IPS DF 4.7 (cell line): ENCODE measurements around the gene PIP4K2C.
"Not testable (repeated sequence)": the region's sequence is repeated elsewhere in the genome, so short reads cannot be mapped to it uniquely, and the experiment has no call there.

Experiments used
- DNase-seq: peaks from one replicate; pipeline ENCODE4 v3.0.0-alpha.2; 2013; ENCODE audit warnings: low spot score; ENCODE audit errors: extremely low read depth

Gene PIP4K2C

GRCh38 chr12:57584690-57585089 is 6.3 kb upstream of the PIP4K2C start:
- no peak for DNase-seq

GRCh38 chr12:57585156-57585555 is 5.8 kb upstream of the PIP4K2C start:
- no peak for DNase-seq

GRCh38 chr12:57586128-57586527 is 4.9 kb upstream of the PIP4K2C start:
- no peak for DNase-seq

- DNase-seq: no peak
Measured at GRCh38 chr12:57586832-57587429, 4.1 kb upstream of the PIP4K2C start.

- DNase-seq: not testable (repeated sequence)
Measured at GRCh38 chr12:57588951-57589610, 1.9 kb upstream of the PIP4K2C start.

- DNase-seq: no peak
Measured at GRCh38 chr12:57590479-57590863, 521 bp upstream of the PIP4K2C start.

GRCh38 chr12:57591782-57592325 is 862 bp downstream of the PIP4K2C start:
- no peak for DNase-seq

- DNase-seq: no peak
Measured at GRCh38 chr12:57592551-57593165, 1.7 kb downstream of the PIP4K2C start.

GRCh38 chr12:57593187-57593586 is 2.2 kb downstream of the PIP4K2C start:
- DNase-seq: no peak

GRCh38 chr12:57600395-57600794 is 9.4 kb downstream of the PIP4K2C start:
- DNase-seq: no peak

- no peak for DNase-seq
Measured at GRCh38 chr12:57602544-57602943, 11.6 kb downstream of the PIP4K2C start.

GRCh38 chr12:57603324-57603723 is 12.3 kb downstream of the PIP4K2C start:
- DNase-seq: no peak

- DNase-seq: no peak
Measured at GRCh38 chr12:57603815-57604453, 12.9 kb downstream of the PIP4K2C start.

- DNase-seq: no peak
Measured at GRCh38 chr12:57604454-57604991, 13.5 kb downstream of the PIP4K2C start, which contains the start of gene DTX3. Gene DTX3 (plus strand): TSS chr12:57604824. CDS start chr12:57606518, 1,694 bp downstream.

- DNase-seq: no peak
Measured at GRCh38 chr12:57604992-57605810, 14.2 kb downstream of the PIP4K2C start.

- no peak for DNase-seq
Measured at GRCh38 chr12:57605811-57606311, 14.9 kb downstream of the PIP4K2C start.

GRCh38 chr12:57606399-57606798 is 15.4 kb downstream of the PIP4K2C start:
- no peak for DNase-seq

GRCh38 chr12:57606821-57607220 is 15.8 kb downstream of the PIP4K2C start:
- DNase-seq: no peak

- DNase-seq: no peak
Measured at GRCh38 chr12:57607958-57608663, 17.1 kb downstream of the PIP4K2C start.
